ENCODE results near the gene TMEM260.

Gene TMEM260

GRCh38 chr14:56660677-56661389 lies 81.2 kb downstream of the TMEM260 start:
- TF ChIP-seq REST (IDR thresholded peaks at IDR 0.05; ENCODE audit: insufficient read depth in 1 of 2, low read depth in 2 of 2, low read length in 2 of 2) (no peak), SIN3A (IDR thresholded peaks at IDR 0.05; ENCODE audit: borderline replicate concordance, insufficient read depth, low read length) (no peak), TAF1 (IDR thresholded peaks at IDR 0.05; ENCODE audit: borderline replicate concordance, insufficient read depth, low read length) (no peak), FOXP2 (optimal IDR thresholded peaks at IDR 0.05; ENCODE audit: borderline replicate concordance, extremely low read depth, extremely low read length, insufficient read depth) (no peak), POLR2AphosphoS5 (IDR thresholded peaks at IDR 0.05; ENCODE audit: low read depth, low read length) (no peak)

- TF ChIP-seq POLR2AphosphoS5 (IDR thresholded peaks at IDR 0.05; ENCODE audit: low read depth, low read length) (no peak), TAF1 (IDR thresholded peaks at IDR 0.05; ENCODE audit: borderline replicate concordance, insufficient read depth, low read length) (no peak), FOXP2 (optimal IDR thresholded peaks at IDR 0.05; ENCODE audit: borderline replicate concordance, extremely low read depth, extremely low read length, insufficient read depth) (no peak), SIN3A (IDR thresholded peaks at IDR 0.05; ENCODE audit: borderline replicate concordance, insufficient read depth, low read length) (no peak), REST (IDR thresholded peaks at IDR 0.05; ENCODE audit: insufficient read depth in 1 of 2, low read depth in 2 of 2, low read length in 2 of 2) (no peak)
Measured at GRCh38 chr14:56661478-56661877, 81.9 kb downstream of the TMEM260 start.

- no peak for TF ChIP-seq POLR2AphosphoS5 (IDR thresholded peaks at IDR 0.05; ENCODE audit: low read depth, low read length)
- TF ChIP-seq FOXP2 (optimal IDR thresholded peaks at IDR 0.05; ENCODE audit: borderline replicate concordance, extremely low read depth, extremely low read length, insufficient read depth), result no peak
- no peak for TF ChIP-seq SIN3A (IDR thresholded peaks at IDR 0.05; ENCODE audit: borderline replicate concordance, insufficient read depth, low read length)
- TF ChIP-seq REST (IDR thresholded peaks at IDR 0.05; ENCODE audit: insufficient read depth in 1 of 2, low read depth in 2 of 2, low read length in 2 of 2), result no peak
- no peak for TF ChIP-seq TAF1 (IDR thresholded peaks at IDR 0.05; ENCODE audit: borderline replicate concordance, insufficient read depth, low read length)
Measured at GRCh38 chr14:56664811-56665421, 85.3 kb downstream of the TMEM260 start.

- TF ChIP-seq FOXP2 (optimal IDR thresholded peaks at IDR 0.05; ENCODE audit: borderline replicate concordance, extremely low read depth, extremely low read length, insufficient read depth), result no peak
- no peak for TF ChIP-seq TAF1 (IDR thresholded peaks at IDR 0.05; ENCODE audit: borderline replicate concordance, insufficient read depth, low read length)
- TF ChIP-seq POLR2AphosphoS5 (IDR thresholded peaks at IDR 0.05; ENCODE audit: low read depth, low read length), result no peak
- no peak for TF ChIP-seq REST (IDR thresholded peaks at IDR 0.05; ENCODE audit: insufficient read depth in 1 of 2, low read depth in 2 of 2, low read length in 2 of 2)
- no peak for TF ChIP-seq SIN3A (IDR thresholded peaks at IDR 0.05; ENCODE audit: borderline replicate concordance, insufficient read depth, low read length)
Measured at GRCh38 chr14:56666294-56666693, 86.7 kb downstream of the TMEM260 start.
